Activated CD8-positive, alpha-beta T cell treated with anti-CD3 and anti-CD28 coated beads for 36 hours (primary cell): ENCODE data around the gene MGAT4B. TPM values are rescaled to one million over a fixed set of nuclear protein-coding genes. Genes with fewer than 3 reads are reported as not detected.

ENCODE experiments used
- ATAC-seq: fragments of 200-7000 bp; cut with Tn5 transposase; one replicate; pipeline ENCODE4 v1.10.0; 2021; ENCODE audit warnings: mild to moderate bottlenecking, moderate library complexity
- CTCF ChIA-PET: fragments of 350-600 bp; sonication (Branson Sonifier 250); formaldehyde crosslinking; loops from one replicate; lab custom pipeline; 2021; ENCODE audit warnings: antibody characterized with exemption; lab: Charles Lee
- POLR2A ChIA-PET: fragments of 350-600 bp; sonication (Branson Sonifier 250); formaldehyde crosslinking; loops from one replicate; lab custom pipeline; 2021; ENCODE audit warnings: antibody characterized with exemption; lab: Charles Lee
- DNase-seq: peaks from one replicate; pipeline ENCODE4 v3.0.0-alpha.2; 2020
- H3K27ac Mint-ChIP-seq: one replicate; pipeline ENCODE4 v1.8.0; 2021; ENCODE audit warnings: mild to moderate bottlenecking, mixed read lengths
- H3K27me3 Mint-ChIP-seq: one replicate; pipeline ENCODE4 v1.8.0; 2021; ENCODE audit warnings: mixed read lengths
- H3K36me3 Mint-ChIP-seq: one replicate; pipeline ENCODE4 v1.8.0; 2021; ENCODE audit warnings: low read depth, mixed read lengths
- H3K4me1 Mint-ChIP-seq: one replicate; pipeline ENCODE4 v1.8.0; 2021; ENCODE audit warnings: low read depth, mixed read lengths
- H3K4me3 Mint-ChIP-seq: one replicate; pipeline ENCODE4 v1.8.0; 2021; ENCODE audit warnings: mild to moderate bottlenecking, moderate library complexity, mixed read lengths
- H3K9me3 Mint-ChIP-seq: one replicate; pipeline ENCODE4 v1.8.0; 2021; ENCODE audit warnings: mixed read lengths
- CTCF ChIP-seq: fragments of 200-600 bp; IDR thresholded peaks from one replicate; pipeline ENCODE4 v1.8.0; 2022; ENCODE audit warnings: antibody characterized with exemption, mild to moderate bottlenecking
- intact Hi-C: fragments of 100-400 bp; cut with micrococcal nuclease; formaldehyde crosslinking; loops from one replicate; pipeline ENCODE4 v1.10.0; 2022
- microRNA-seq: library from miRNA; unstranded; fragments of <30 nt; microRNA quantifications from one replicate; pipeline ENCODE4 v1.2.0, GENCODE V29; 2022; ENCODE audit warnings: borderline microRNAs expressed, borderline replicate concordance
- total RNA-seq, 2 experiments: library from RNA; stranded (reverse); gene quantifications; one replicate each; pipeline ENCODE4 v1.2.3, GENCODE V29; 2021

MGAT4B gene
- total RNA-seq, 2 experiments from 2014 or later: 62.8 to 65.9 TPM

GRCh38 chr5:179755022-179755421, 51.6 kb downstream of the MGAT4B start:
- H3K4me3 Mint-ChIP-seq: no peak overlapping the region
- no peaks in the 10 kb centered on the region for H3K27me3 Mint-ChIP-seq
- intact Hi-C loops: no loop called here
- peaks cover 45% of the 10 kb centered on the region for H3K4me1 Mint-ChIP-seq
- ATAC-seq (no peak), DNase-seq (no peak)
- ChIA-PET CTCF (interaction anchor here (0.7 to 3.5 kb wide), 3 partner anchors 8 to 52 kb away, joined by 3 to 13 read pairs (median 4); no protein-coding TSS in a partner anchor), POLR2A (no interaction called here)
- peaks cover 16% of the 10 kb centered on the region for H3K36me3 Mint-ChIP-seq
- H3K27ac Mint-ChIP-seq: peak overlapping the region; percentile 47
- H3K9me3 Mint-ChIP-seq: no peaks in the 10 kb centered on the region
- no peak for TF ChIP-seq CTCF

GRCh38 chr5:179753971-179754370, 52.7 kb downstream of the MGAT4B start:
- intact Hi-C loops: no loop called here
- DNase-seq: no peak
- ChIA-PET CTCF (interaction anchor here (1.6 to 3.5 kb wide), 3 partner anchors 9 to 51 kb away, joined by 3 to 19 read pairs (median 13); no protein-coding TSS in a partner anchor), POLR2A (no interaction called here)
- H3K27ac Mint-ChIP-seq: no peak overlapping the region
- ATAC-seq: no peak
- H3K4me1 Mint-ChIP-seq: peaks cover 38% of the 10 kb centered on the region
- TF ChIP-seq CTCF: no peak
- H3K9me3 Mint-ChIP-seq: no peaks in the 10 kb centered on the region
- H3K27me3 Mint-ChIP-seq: no peaks in the 10 kb centered on the region
- no peak overlapping the region for H3K4me3 Mint-ChIP-seq
- H3K36me3 Mint-ChIP-seq: peaks cover 14% of the 10 kb centered on the region

- Mint-ChIP-seq H3K4me3 (no peak overlapping the region), H3K27ac (no peak overlapping the region), H3K4me1 (peaks cover 36% of the 10 kb centered on the region), H3K9me3 (no peaks in the 10 kb centered on the region), H3K27me3 (no peaks in the 10 kb centered on the region), H3K36me3 (peaks cover 23% of the 10 kb centered on the region)
- TF ChIP-seq CTCF: no peak
- DNase-seq: no peak
- no peak for ATAC-seq
- ChIA-PET POLR2A (interaction anchor here (1.4 to 2.1 kb wide), 4 partner anchors 9 to 128 kb away, joined by 4 to 7 read pairs (median 4); no protein-coding TSS in a partner anchor), CTCF (interaction anchor here (0.7 to 2.7 kb wide), 3 partner anchors 9 to 13 kb away, joined by 3 to 18 read pairs (median 4); no protein-coding TSS in a partner anchor)
- intact Hi-C loops: no loop called here
These were observed 56.7 kb downstream of the MGAT4B start for GRCh38 chr5:179749857-179750508.

- intact Hi-C loops: no loop called here
- TF ChIP-seq CTCF: no peak
- Mint-ChIP-seq H3K36me3 (peaks cover 18% of the 10 kb centered on the region), H3K9me3 (no peaks in the 10 kb centered on the region), H3K4me1 (peaks cover 19% of the 10 kb centered on the region), H3K4me3 (no peak overlapping the region), H3K27ac (no peak overlapping the region), H3K27me3 (no peaks in the 10 kb centered on the region)
- POLR2A ChIA-PET: no interaction called here
- DNase-seq (no peak), ATAC-seq (no peak)
- CTCF ChIA-PET: no interaction called here
These were observed 58.9 kb downstream of the MGAT4B start for GRCh38 chr5:179747811-179748210.

Small RNAs within 50 kb of the gene (microRNA-seq; reads per million reads assigned to microRNA genes)
- 4.5 reads per million, percentile 20 among the genes with 10 or more reads in this experiment for gene MIR1229

Other genes starting within 250 kb of the MGAT4B start
- gene HNRNPH1, start 183.2 kb downstream of the MGAT4B start, total RNA-seq: 100 to 1,000 TPM; 706 to 709 TPM
- 1 to 10 TPM in 1 of 2 experiments, under 1 TPM in 1; 0.47 to 1.2 TPM for gene CBY3, start 125.8 kb downstream of the MGAT4B start, total RNA-seq
- 100 to 1,000 TPM; 431 to 444 TPM for gene CANX, start 107.9 kb downstream of the MGAT4B start, total RNA-seq
- 10 to 100 TPM; 26.1 to 26.6 TPM for gene MAML1, start 74.0 kb downstream of the MGAT4B start, total RNA-seq
- 1 to 10 TPM in 1 of 2 experiments, not detected in 1; 1.3 TPM for gene LTC4S, start 12.9 kb downstream of the MGAT4B start, total RNA-seq
- gene SQSTM1, start 14.0 kb upstream of the MGAT4B start, total RNA-seq: 100 to 1,000 TPM; 105 to 123 TPM
- gene MRNIP, start 52.0 kb upstream of the MGAT4B start, total RNA-seq: 10 to 100 TPM; 19.8 to 21.5 TPM
- 10 to 100 TPM; 92.4 to 94.6 TPM for gene TBC1D9B, start 101.0 kb upstream of the MGAT4B start, total RNA-seq